GM12878 (cell line): Measurements from ENCODE around the gene FTH1. TPM values are rescaled to one million over a fixed set of nuclear protein-coding genes. Genes with fewer than 3 reads are reported as not detected.

ENCODE experiments used
- ATAC-seq: fragments of 200-7000 bp; cut with Tn5 transposase; 3 replicates; pipeline ENCODE4 v1.9.1; 2020; ENCODE audit warnings: mild to moderate bottlenecking, moderate library complexity
- BruUV-seq: library from RNA; stranded (reverse); fragments of 400-500 nt; replicated peaks from 2 replicates; lab custom pipeline; 2021; lab: Mats Ljungman, UMichigan
- CTCF ChIA-PET: fragments of 300-600 bp; sonication (Branson Sonifier 250); formaldehyde crosslinking; extraction: SDS; loops from one replicate; lab custom pipeline; 2021; ENCODE audit warnings: inconsistent platforms; lab: Yijun Ruan, JAX
- POLR2A ChIA-PET: fragments of 350-600 bp; formaldehyde crosslinking; extraction: SDS; loops from one replicate; lab custom pipeline; 2021; ENCODE audit warnings: inconsistent platforms; lab: Charles Lee
- RAD21 ChIA-PET: fragments of 300-600 bp; sonication (Branson Sonifier 250); formaldehyde crosslinking; loops from one replicate; lab custom pipeline; 2023; ENCODE audit warnings: antibody characterized with exemption; ENCODE audit not compliant: unreplicated experiment; lab: Charles Lee
- SMC1A ChIA-PET: fragments of 300-600 bp; sonication (Branson Sonifier 250); formaldehyde crosslinking; loops from one replicate; lab custom pipeline; 2023; ENCODE audit not compliant: unreplicated experiment, uncharacterized antibody; lab: Charles Lee
- DNase-seq: peaks from one replicate; pipeline ENCODE4 v3.0.0-alpha.2; 2011; ENCODE audit warnings: low read depth, low spot score
- FAIRE-seq: peaks from 3 replicates; lab custom pipeline; 2011; peaks lifted over from hg19 to GRCh38; lab: Jason Lieb, UNC
- H2AFZ ChIP-seq: 2 replicates; pipeline ENCODE4 v1.6.0; 2011; ENCODE audit warnings: low read depth, low read length, control low read depth; ENCODE audit not compliant: control insufficient read depth
- H3K27ac ChIP-seq: 2 replicates; pipeline ENCODE4 v1.5.1; 2011; ENCODE audit warnings: control low read depth; ENCODE audit not compliant: control insufficient read depth, insufficient read depth
- H3K27me3 ChIP-seq, 2 experiments: replicated peaks in 1 of 2; 2 replicates each; pipeline versions ENCODE4 v1.6.0 to v1.6.1; 2011; ENCODE audit warnings: low read length in 1 of 2; ENCODE audit not compliant: control insufficient read depth in 2 of 2, insufficient read depth in 2 of 2
- H3K36me3 ChIP-seq, 2 experiments: 2 replicates each; pipeline ENCODE4 v1.5.1; 2011; ENCODE audit warnings: low read length in 1 of 2; ENCODE audit not compliant: control insufficient read depth in 2 of 2, insufficient read depth in 2 of 2
- H3K4me1 ChIP-seq: 2 replicates; pipeline ENCODE4 v1.6.1; 2011; ENCODE audit warnings: mild to moderate bottlenecking, low read length, moderate library complexity, mixed read lengths; ENCODE audit not compliant: control insufficient read depth, insufficient read depth
- H3K4me2 ChIP-seq: 2 replicates; pipeline ENCODE4 v1.6.0; 2011; ENCODE audit warnings: control low read depth; ENCODE audit not compliant: control insufficient read depth, insufficient read depth
- H3K4me3 ChIP-seq: fragments of 200-600 bp; sonication (generic); 2 replicates; pipeline ENCODE4 v1.5.1; 2016
- H3K79me2 ChIP-seq: 2 replicates; pipeline ENCODE4 v1.6.0; 2011; ENCODE audit warnings: low read length; ENCODE audit not compliant: control insufficient read depth, insufficient read depth
- H3K9ac ChIP-seq: 2 replicates; pipeline ENCODE4 v1.8.0; 2011; ENCODE audit warnings: low read length, control low read depth, mixed read lengths; ENCODE audit not compliant: control insufficient read depth, insufficient read depth
- H3K9me3 ChIP-seq: replicated peaks from 3 replicates; pipeline ENCODE4 v1.5.1; 2011; ENCODE audit warnings: mild to moderate bottlenecking, low read length; ENCODE audit not compliant: control insufficient read depth, insufficient read depth
- H4K20me1 ChIP-seq: 2 replicates; pipeline ENCODE4 v1.6.0; 2011; ENCODE audit not compliant: control insufficient read depth, insufficient read depth
- BACH1 ChIP-seq: fragments of 450-650 bp; IDR thresholded peaks from 2 replicates; pipeline ENCODE4 v1.6.1; 2017; ENCODE audit warnings: mild to moderate bottlenecking, borderline replicate concordance
- BHLHE40 ChIP-seq, 2 experiments: fragments of 450-650 bp in 1 of 2; IDR thresholded peaks; 2 replicates each; pipeline ENCODE4 v1.6.1; 2011 to 2017; ENCODE audit warnings: low read depth in 2 of 2, borderline replicate concordance in 1 of 2, improper control_type of control experiment in 1 of 2, low read length in 1 of 2, mild to moderate bottlenecking in 1 of 2
- EED ChIP-seq: sonication (generic); IDR thresholded peaks from 2 replicates; pipeline ENCODE4 v1.6.1; 2016; ENCODE audit warnings: antibody characterized with exemption, low read depth
- EGR1 ChIP-seq, 2 experiments: IDR thresholded peaks; 1 replicate in 1 of 2; 2 replicates in 1 of 2; pipeline ENCODE4 v1.6.1; 2011 to 2012; ENCODE audit warnings: low read depth in 2 of 2, low read length in 2 of 2, borderline replicate concordance in 1 of 2, mild to moderate bottlenecking in 1 of 2, moderate library complexity in 1 of 2
- ETV6 ChIP-seq, 2 experiments: fragments of 450-650 bp in 1 of 2; IDR thresholded peaks in 1 of 2; conservative IDR thresholded peaks in 1 of 2; 2 replicates each; pipeline ENCODE4 v1.6.1; 2014; ENCODE audit warnings: antibody characterized with exemption in 1 of 2, borderline replicate concordance in 1 of 2, low read depth in 1 of 2, mild to moderate bottlenecking in 1 of 2, moderate library complexity in 1 of 2
- HDAC6 ChIP-seq: fragments of 200-600 bp; sonication (generic); IDR thresholded peaks from one replicate; pipeline ENCODE4 v1.8.0; 2017; ENCODE audit warnings: antibody characterized with exemption; ENCODE audit not compliant: unreplicated experiment
- JUND ChIP-seq: IDR thresholded peaks from 2 replicates; pipeline ENCODE4 v1.6.1; 2012; ENCODE audit warnings: low read depth, mild to moderate bottlenecking, low read length, improper control_type of control experiment, moderate library complexity
- KLF5 ChIP-seq: fragments of 450-650 bp; IDR thresholded peaks from 2 replicates; pipeline ENCODE4 v1.6.1; 2014; ENCODE audit warnings: mild to moderate bottlenecking; ENCODE audit not compliant: partially characterized antibody
- POLR2A ChIP-seq: IDR thresholded peaks from 2 replicates; pipeline ENCODE4 v1.6.1; 2011; ENCODE audit warnings: low read depth, mild to moderate bottlenecking, low read length
- POLR2AphosphoS5 ChIP-seq: IDR thresholded peaks from 2 replicates; pipeline ENCODE4 v1.6.1; 2011; ENCODE audit warnings: mild to moderate bottlenecking, low read length, inconsistent platforms
- POU2F2 ChIP-seq: IDR thresholded peaks from 3 replicates; pipeline ENCODE4 v1.6.1; 2011; ENCODE audit warnings: low read depth, mild to moderate bottlenecking, low read length, borderline replicate concordance
- SIX5 ChIP-seq: IDR thresholded peaks from 2 replicates; pipeline ENCODE4 v1.6.1; 2011; ENCODE audit warnings: mild to moderate bottlenecking, low read depth, low read length, moderate library complexity; ENCODE audit not compliant: severe bottlenecking
- SMAD1 ChIP-seq: fragments of 450-650 bp; IDR thresholded peaks from 2 replicates; pipeline ENCODE4 v1.6.1; 2018; ENCODE audit warnings: mild to moderate bottlenecking, low read depth; ENCODE audit not compliant: partially characterized antibody
- SPI1 ChIP-seq: IDR thresholded peaks from 2 replicates; pipeline ENCODE4 v1.6.1; 2011; ENCODE audit warnings: low read depth, mild to moderate bottlenecking, low read length, moderate library complexity, borderline replicate concordance; ENCODE audit not compliant: insufficient read depth
- STAT3 ChIP-seq: IDR thresholded peaks from 2 replicates; pipeline ENCODE4 v1.6.1; 2011; ENCODE audit warnings: low read depth, low read length, improper control_type of control experiment
- WGBS: methylation state at CpG from one replicate; pipeline ENCODE4 v1.1.6; 2016; ENCODE audit warnings: low lambda C conversion rate; ENCODE audit not compliant: insufficient replicate concordance, insufficient coverage; ENCODE audit errors: missing lambda C conversion rate; 5-methylcytosine and 5-hydroxymethylcytosine counted together
- in situ Hi-C: fragments of 300-500 bp; cut with MboI; formaldehyde crosslinking; loops from 9 replicates; pipeline ENCODE4 v1.14.3; 2018; ENCODE audit warnings: mixed read lengths
- intact Hi-C: fragments of 100-400 bp; cut with micrococcal nuclease; formaldehyde crosslinking; loops from one replicate; pipeline ENCODE4 v1.14.2; 2022; ENCODE audit not compliant: unreplicated experiment
- polyA plus RNA-seq, 11 experiments: library from polyadenylated mRNA; depleted of rRNA in 4 of 11; unstranded in 6 of 11; stranded (reverse) in 5 of 11; fragments of >200 nt; fragmentation: Nextera tagmentation in 4 of 11; fragmentation: Illumina TruSeq in 1 of 11; extraction: Ambion mirVana in 4 of 11; extraction: Trizol in 1 of 11; gene quantifications; 1 replicate in 1 of 11; 2 replicates in 10 of 11; pipeline versions ENCODE4 v1.2.1 to v1.2.3, GENCODE V29; 2011 to 2016; ENCODE audit warnings: inconsistent platforms in 2 of 11, missing spikeins in 2 of 11, low read depth in 1 of 11
- total RNA-seq, 4 experiments: library from RNA; depleted of rRNA in 3 of 4; stranded (reverse); fragments of >200 nt in 3 of 4; fragmentation: Illumina TruSeq in 1 of 4; extraction: Trizol in 1 of 4; gene quantifications; 2 replicates each; pipeline versions ENCODE4 v1.2.1 to v1.2.3, GENCODE V29; 2013 to 2021
- TF ChIP-seq, protein P1 (sequence below): IDR thresholded peaks from 2 replicates; pipeline ENCODE4 v1.6.1; 2011; ENCODE audit warnings: borderline replicate concordance, low read depth, mild to moderate bottlenecking, moderate library complexity, low read length; ENCODE audit not compliant: insufficient read depth, poor library complexity, severe bottlenecking
- TF ChIP-seq, protein P2 (sequence below): fragments of 450-650 bp; IDR thresholded peaks from 2 replicates; pipeline ENCODE4 v1.6.1; 2017; ENCODE audit warnings: mild to moderate bottlenecking, low read depth, inconsistent platforms; ENCODE audit not compliant: poor library complexity, severe bottlenecking

FTH1 gene
- total and polyA plus RNA-seq, 10 of the 15 experiments (the other 5 are each of a cell fraction or from before 2014, with no cell fraction given), result 289 to 4,154 (median 960) TPM

DNA sequence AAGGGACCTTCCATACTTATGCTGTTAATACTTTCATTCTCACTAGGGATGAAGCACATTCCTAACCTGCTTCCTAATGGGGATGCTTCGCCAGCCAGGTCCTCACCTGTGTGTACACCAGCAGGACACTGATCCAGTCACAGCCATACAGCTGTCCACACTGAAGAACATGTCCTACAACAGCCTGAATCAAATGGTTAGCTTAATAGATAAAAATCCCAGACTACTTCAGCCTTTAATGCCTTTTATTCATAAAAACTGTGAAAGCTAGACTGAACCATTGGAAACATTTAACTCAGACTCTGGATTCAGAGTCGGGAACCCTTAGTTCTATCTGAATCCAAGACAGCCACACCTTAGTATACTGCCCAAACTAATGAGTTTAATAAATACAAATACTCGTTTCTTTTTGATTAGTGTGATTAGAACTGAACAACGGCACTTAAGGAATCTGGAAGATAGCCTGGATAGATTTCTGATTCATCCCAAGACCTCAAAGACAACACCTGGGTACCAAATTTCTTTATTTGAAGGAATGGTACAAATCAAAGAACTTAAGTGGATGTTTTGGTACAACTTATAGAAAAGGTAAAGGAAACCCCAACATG, 3.3 kb downstream of the FTH1 start:
- Histone ChIP-seq H3K9ac (no peak overlapping the region), H3K27me3 (no peaks in the 10 kb centered on the region), H3K27ac (peak overlapping the region; percentile 75; the same call in 1 of the 2 replicates), H3K4me1 (peaks cover 28% of the 10 kb centered on the region), H3K36me3 (peaks cover 6 to 16% of the 10 kb centered on the region in 2 experiments), H3K4me3 (peak overlapping the region; percentile 100; the same call in 1 of the 2 replicates), H2AFZ (no peak overlapping the region), H3K4me2 (peak overlapping the region; percentile 70), H3K79me2 (peaks cover 36% of the 10 kb centered on the region), H3K9me3 (no peaks in the 10 kb centered on the region), H4K20me1 (peaks cover 8% of the 10 kb centered on the region)
- ChIA-PET SMC1A (interaction anchor here (1.3 to 3.7 kb wide), 3 partner anchors 9 to 117 kb away, joined by 3 to 20 read pairs (median 7); no protein-coding TSS in a partner anchor), POLR2A (interaction anchor here (0.5 to 2.8 kb wide), 4 partner anchors 8 to 148 kb away, joined by 3 to 10 read pairs (median 3); no protein-coding TSS in a partner anchor), CTCF (interaction anchor here (0.7 to 1.9 kb wide), 4 partner anchors 8 to 118 kb away, joined by 3 to 7 read pairs (median 5); no protein-coding TSS in a partner anchor), RAD21 (interaction anchor here (1.0 to 2.0 kb wide), 3 partner anchors 17 to 117 kb away, joined by 3 to 8 read pairs (median 5); no protein-coding TSS in a partner anchor)
- in situ Hi-C loops (no loop called here), intact Hi-C loops (no loop called here)
- no TSS peak for BruUV-seq
- FAIRE-seq (no peak), DNase-seq (no peak), ATAC-seq (no peak)
- 84% methylated on average over 4 of the region's 4 CpGs for WGBS
- peak; percentile 85 for TF ChIP-seq POLR2AphosphoS5
- TF ChIP-seq JUND, result no peak
- no peak; the same call in 1 of the 2 replicates for TF ChIP-seq BACH1
- no peak for TF ChIP-seq STAT3
- TF ChIP-seq KLF5, result no peak
- peak; percentile 72 for TF ChIP-seq POLR2A
- no peak for TF ChIP-seq EED
- TF ChIP-seq, protein P1, sequence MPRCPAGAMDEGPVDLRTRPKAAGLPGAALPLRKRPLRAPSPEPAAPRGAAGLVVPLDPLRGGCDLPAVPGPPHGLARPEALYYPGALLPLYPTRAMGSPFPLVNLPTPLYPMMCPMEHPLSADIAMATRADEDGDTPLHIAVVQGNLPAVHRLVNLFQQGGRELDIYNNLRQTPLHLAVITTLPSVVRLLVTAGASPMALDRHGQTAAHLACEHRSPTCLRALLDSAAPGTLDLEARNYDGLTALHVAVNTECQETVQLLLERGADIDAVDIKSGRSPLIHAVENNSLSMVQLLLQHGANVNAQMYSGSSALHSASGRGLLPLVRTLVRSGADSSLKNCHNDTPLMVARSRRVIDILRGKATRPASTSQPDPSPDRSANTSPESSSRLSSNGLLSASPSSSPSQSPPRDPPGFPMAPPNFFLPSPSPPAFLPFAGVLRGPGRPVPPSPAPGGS, result no peak
- no peak for TF ChIP-seq SPI1
- TF ChIP-seq SMAD1, result peak; percentile 52
- TF ChIP-seq, protein P2, sequence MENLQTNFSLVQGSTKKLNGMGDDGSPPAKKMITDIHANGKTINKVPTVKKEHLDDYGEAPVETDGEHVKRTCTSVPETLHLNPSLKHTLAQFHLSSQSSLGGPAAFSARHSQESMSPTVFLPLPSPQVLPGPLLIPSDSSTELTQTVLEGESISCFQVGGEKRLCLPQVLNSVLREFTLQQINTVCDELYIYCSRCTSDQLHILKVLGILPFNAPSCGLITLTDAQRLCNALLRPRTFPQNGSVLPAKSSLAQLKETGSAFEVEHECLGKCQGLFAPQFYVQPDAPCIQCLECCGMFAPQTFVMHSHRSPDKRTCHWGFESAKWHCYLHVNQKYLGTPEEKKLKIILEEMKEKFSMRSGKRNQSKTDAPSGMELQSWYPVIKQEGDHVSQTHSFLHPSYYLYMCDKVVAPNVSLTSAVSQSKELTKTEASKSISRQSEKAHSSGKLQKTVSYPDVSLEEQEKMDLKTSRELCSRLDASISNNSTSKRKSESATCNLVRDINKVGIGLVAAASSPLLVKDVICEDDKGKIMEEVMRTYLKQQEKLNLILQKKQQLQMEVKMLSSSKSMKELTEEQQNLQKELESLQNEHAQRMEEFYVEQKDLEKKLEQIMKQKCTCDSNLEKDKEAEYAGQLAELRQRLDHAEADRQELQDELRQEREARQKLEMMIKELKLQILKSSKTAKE, result no peak
- TF ChIP-seq POU2F2, result peak; percentile 2; the same call in 1 of the 3 replicates
- no peak for TF ChIP-seq ETV6 (conservative IDR thresholded peaks at IDR 0.05 in 1 of 2, IDR thresholded peaks at IDR 0.05 in 1 of 2; ENCODE audit: borderline replicate concordance in 1 of 2, low read depth in 1 of 2)
- no peak for TF ChIP-seq SIX5
- no peak for TF ChIP-seq EGR1 (IDR thresholded peaks at IDR 0.05; ENCODE audit: borderline replicate concordance in 1 of 2, low read depth in 2 of 2, low read length in 2 of 2)
- no peak for TF ChIP-seq HDAC6
- TF ChIP-seq BHLHE40 (IDR thresholded peaks at IDR 0.05; ENCODE audit: borderline replicate concordance in 1 of 2, low read depth in 2 of 2, low read length in 1 of 2), result no peak
